ENCODE results near the gene SLC50A1.

Gene SLC50A1

GRCh38 chr1:155175281-155175926, 39.8 kb downstream of the SLC50A1 start:
- no peak for TF ChIP-seq CTCF (IDR thresholded peaks at IDR 0.05; ENCODE audit: low read length, missing control alignments)
- H3K4me3 ChIP-seq (replicated peaks; ENCODE audit: low read depth, low read length): peak overlapping the region; percentile 98
- no peak for DNase-seq (ENCODE audit: low read depth)

- H3K4me3 ChIP-seq (replicated peaks; ENCODE audit: low read depth, low read length): no peak overlapping the region
- DNase-seq (ENCODE audit: low read depth): no peak
- TF ChIP-seq CTCF (IDR thresholded peaks at IDR 0.05; ENCODE audit: low read length, missing control alignments): no peak
These were observed 40.3 kb downstream of the SLC50A1 start for GRCh38 chr1:155175927-155176371.

GRCh38 chr1:155176544-155177071, 41.0 kb downstream of the SLC50A1 start:
- DNase-seq (ENCODE audit: low read depth): peak; percentile 78
- TF ChIP-seq CTCF (IDR thresholded peaks at IDR 0.05; ENCODE audit: low read length, missing control alignments): peak; percentile 98
- H3K4me3 ChIP-seq (replicated peaks; ENCODE audit: low read depth, low read length): no peak overlapping the region

GRCh38 chr1:155177192-155177917, 41.7 kb downstream of the SLC50A1 start:
- TF ChIP-seq CTCF (IDR thresholded peaks at IDR 0.05; ENCODE audit: low read length, missing control alignments): no peak
- DNase-seq (ENCODE audit: low read depth): no peak
- no peak overlapping the region for H3K4me3 ChIP-seq (replicated peaks; ENCODE audit: low read depth, low read length)

GRCh38 chr1:155177918-155178281, 42.2 kb downstream of the SLC50A1 start:
- H3K4me3 ChIP-seq (replicated peaks; ENCODE audit: low read depth, low read length): no peak overlapping the region
- DNase-seq (ENCODE audit: low read depth): no peak
- TF ChIP-seq CTCF (IDR thresholded peaks at IDR 0.05; ENCODE audit: low read length, missing control alignments): no peak

- TF ChIP-seq CTCF (IDR thresholded peaks at IDR 0.05; ENCODE audit: low read length, missing control alignments): no peak
- no peak for DNase-seq (ENCODE audit: low read depth)
- H3K4me3 ChIP-seq (replicated peaks; ENCODE audit: low read depth, low read length): no peak overlapping the region
These were observed 42.9 kb downstream of the SLC50A1 start for GRCh38 chr1:155178441-155179111.
